IPS DF 6.9 (cell line): ENCODE data around the gene ICOSLG.
"Not testable (repeated sequence)": the region's sequence is repeated elsewhere in the genome, so short reads cannot be mapped to it uniquely, and the experiment has no call there.

ENCODE experiments used
- DNase-seq: peaks from one replicate; pipeline ENCODE4 v3.0.0-alpha.2; 2013; ENCODE audit warnings: low read depth, low spot score
- H3K27ac ChIP-seq: one replicate; pipeline ENCODE4 v1.5.1; 2013; ENCODE audit warnings: low read length, control low read depth
- H3K27me3 ChIP-seq: 2 replicates; pipeline ENCODE4 v1.6.1; 2013; ENCODE audit warnings: mild to moderate bottlenecking, low read length; ENCODE audit not compliant: control insufficient read depth, insufficient read depth
- H3K36me3 ChIP-seq: 2 replicates; pipeline ENCODE4 v1.6.1; 2013; ENCODE audit warnings: low read length; ENCODE audit not compliant: control insufficient read depth, insufficient read depth
- H3K4me1 ChIP-seq: 2 replicates; pipeline ENCODE4 v1.6.1; 2013; ENCODE audit warnings: low read length; ENCODE audit not compliant: control insufficient read depth, insufficient read depth
- H3K4me3 ChIP-seq: 2 replicates; pipeline ENCODE4 v1.5.1; 2013; ENCODE audit warnings: mild to moderate bottlenecking, low read length
- H3K9me3 ChIP-seq: 2 replicates; pipeline ENCODE4 v1.6.1; 2013; ENCODE audit warnings: low read length, inconsistent platforms; ENCODE audit not compliant: control insufficient read depth, insufficient read depth
- WGBS: extraction: QIAGEN DNeasy Blood & Tissue Kit; methylation state at CpG from one replicate; pipeline ENCODE4 v1.1.7; 2013; ENCODE audit warnings: mixed read lengths, missing lambda C conversion rate; ENCODE audit not compliant: insufficient read length, insufficient coverage; 5-methylcytosine and 5-hydroxymethylcytosine counted together

ICOSLG gene

DNA sequence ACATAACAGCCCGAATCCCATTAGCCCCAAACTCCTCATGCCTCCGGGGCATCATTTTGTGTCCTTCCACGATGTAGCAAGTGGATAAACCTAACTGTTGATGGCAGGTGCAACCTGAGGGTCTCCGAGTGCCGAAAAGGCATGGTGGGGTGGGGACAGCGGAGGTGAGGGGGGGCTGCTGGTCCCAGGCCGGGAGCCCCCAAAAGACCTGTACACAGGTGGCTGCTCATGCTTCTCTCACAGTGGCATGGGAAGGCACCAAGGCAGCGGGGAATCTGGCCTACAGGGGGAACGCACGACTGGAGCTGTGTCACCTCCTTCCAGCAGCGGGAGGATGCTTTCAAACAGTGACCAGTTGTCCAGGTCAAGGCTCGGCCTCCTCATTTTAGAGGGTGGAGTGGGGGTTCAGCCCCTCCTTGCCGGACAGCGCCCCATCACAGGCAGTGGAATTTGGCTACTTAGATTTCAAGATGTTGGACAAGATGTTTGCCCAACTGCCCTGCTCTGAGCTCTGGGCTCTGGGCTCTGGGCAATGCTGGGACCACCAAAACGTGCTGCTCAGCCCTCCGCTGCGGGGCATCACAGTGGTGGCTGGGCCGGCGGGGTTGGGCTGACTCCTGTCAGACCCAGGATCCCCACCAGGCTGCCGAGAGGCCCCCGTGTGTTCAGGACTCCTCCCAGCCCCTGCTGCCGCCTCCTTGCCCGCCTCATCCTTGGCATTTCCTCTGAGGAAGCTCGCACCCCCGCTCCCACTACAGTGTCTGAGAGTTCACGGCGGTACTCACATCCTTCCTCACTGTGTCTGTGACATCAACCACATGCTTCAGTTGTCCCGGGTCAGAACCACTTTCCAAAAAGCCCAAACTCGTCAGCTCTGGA is 13.3 kb upstream of the ICOSLG start:
- Histone ChIP-seq H3K4me3 (no peak overlapping the region), H3K36me3 (no peaks in the 10 kb centered on the region), H3K9me3 (no peaks in the 10 kb centered on the region), H3K27ac (no peak overlapping the region), H3K27me3 (no peaks in the 10 kb centered on the region), H3K4me1 (no peaks in the 10 kb centered on the region)
- no CpG with 5 or more reads among the region's 29 CpGs for WGBS
- no peak for DNase-seq

DNA sequence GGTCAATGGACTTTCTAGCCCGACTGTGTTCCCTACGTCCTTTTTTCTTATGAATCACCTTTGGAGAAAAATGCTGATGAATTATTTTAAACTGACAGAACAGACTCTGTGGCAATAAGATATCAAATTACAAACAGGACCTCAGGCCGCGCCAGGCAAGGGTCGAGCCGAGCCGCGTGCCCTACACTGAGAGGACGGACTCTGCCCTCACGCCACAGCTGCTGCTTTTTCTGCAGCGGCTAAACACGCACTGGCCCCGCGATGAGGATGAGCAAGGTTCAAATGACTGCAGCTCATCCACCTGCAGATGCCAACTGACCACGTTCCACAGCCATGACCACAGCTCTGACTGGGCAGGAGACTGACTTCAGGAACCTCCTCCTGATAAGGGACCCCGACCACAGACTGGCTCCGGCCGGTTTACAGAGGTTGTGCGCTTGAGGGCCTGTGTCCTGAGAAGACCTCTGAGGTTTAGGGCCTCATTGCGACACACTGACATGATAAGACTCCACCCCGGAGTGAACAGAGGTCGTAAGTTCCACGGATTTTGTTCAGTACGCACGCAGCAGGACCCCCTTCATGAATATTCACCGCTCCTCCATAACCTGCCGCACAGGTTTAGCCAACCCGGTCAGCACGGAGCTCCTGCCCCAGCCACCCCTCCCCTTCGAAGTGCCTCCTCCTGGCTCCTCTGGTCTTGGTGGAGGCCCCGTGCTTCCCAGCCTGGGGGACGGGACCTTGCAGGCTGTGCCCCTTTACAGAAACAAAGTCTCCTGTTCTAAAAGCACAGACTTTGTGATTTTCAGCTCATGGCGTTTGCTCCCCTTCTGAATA is 8.7 kb upstream of the ICOSLG start:
- no CpG with 5 or more reads among the region's 33 CpGs for WGBS
- not testable (repeated sequence) for H3K27ac ChIP-seq, H3K4me3 ChIP-seq, H3K36me3 ChIP-seq, H3K9me3 ChIP-seq, DNase-seq, H3K27me3 ChIP-seq, H3K4me1 ChIP-seq

DNA sequence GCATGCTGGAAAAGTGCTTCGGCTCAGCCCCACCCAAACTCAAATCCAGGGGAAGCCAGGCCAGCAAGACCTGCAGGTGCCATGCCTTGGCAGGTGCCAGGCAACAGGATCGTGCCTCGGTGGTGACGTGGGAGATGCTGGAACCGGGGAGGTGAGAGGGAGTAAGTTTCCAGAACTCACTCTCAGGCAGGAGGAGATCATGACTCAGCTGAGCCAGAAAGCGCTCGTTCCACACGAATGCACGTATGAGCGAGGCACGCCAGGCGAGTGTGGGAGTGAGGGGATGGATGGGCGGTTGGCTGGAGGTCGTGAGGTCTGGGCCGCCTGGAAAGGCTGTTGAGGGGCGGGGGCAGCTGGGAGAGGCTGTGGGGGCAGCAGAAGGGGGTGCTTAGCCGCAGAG is 7.2 kb upstream of the ICOSLG start:
- H3K4me1 ChIP-seq, H3K27ac ChIP-seq, H3K36me3 ChIP-seq, H3K4me3 ChIP-seq, DNase-seq, H3K27me3 ChIP-seq, H3K9me3 ChIP-seq: not testable (repeated sequence)
- no CpG with 5 or more reads among the region's 17 CpGs for WGBS

DNA sequence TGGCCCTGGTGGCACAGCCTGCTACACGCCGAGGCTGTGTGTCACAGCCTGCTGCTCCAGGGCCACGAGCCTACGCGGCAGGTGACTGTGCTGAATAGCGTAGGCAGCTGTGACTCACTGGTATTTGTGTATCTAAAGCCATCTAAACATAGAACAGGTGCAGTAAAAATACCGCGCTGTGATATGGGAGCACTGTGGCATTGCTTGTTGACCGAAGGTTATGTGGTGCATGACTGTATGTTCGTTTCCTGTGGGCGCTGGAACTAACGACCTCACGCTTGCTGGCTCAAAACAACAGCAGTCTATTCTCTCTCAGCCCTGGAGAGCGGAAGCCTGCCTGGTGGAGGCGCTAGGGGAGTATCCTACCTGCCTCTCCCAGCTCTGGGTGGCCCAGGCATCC is 3.2 kb upstream of the ICOSLG start:
- DNase-seq, H3K36me3 ChIP-seq, H3K4me3 ChIP-seq, H3K4me1 ChIP-seq, H3K9me3 ChIP-seq, H3K27me3 ChIP-seq, H3K27ac ChIP-seq: not testable (repeated sequence)
- WGBS = no CpG with 5 or more reads among the region's 15 CpGs

DNA sequence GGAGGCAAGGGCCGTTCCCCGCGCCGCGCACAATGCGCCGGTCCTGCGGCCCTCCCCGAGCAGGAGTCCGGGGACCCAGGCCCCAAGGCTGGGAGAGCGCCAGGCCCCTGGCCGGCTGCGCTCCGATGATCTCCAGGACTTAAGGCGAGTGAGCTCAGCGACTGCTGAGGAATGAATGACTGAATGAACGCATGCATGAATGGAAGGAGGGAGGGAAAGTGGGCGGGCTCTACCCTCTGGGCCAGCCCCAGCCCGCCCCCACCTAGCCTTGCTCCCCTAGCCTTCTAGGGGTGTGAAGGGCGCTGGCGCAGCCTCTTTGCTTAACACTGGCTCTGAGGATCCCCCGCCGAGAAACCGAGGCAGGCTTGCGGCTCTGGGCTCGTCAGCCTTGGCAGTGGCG is 538 bp upstream of the ICOSLG start:
- H3K4me3 ChIP-seq, DNase-seq, H3K27me3 ChIP-seq, H3K36me3 ChIP-seq, H3K4me1 ChIP-seq, H3K9me3 ChIP-seq, H3K27ac ChIP-seq: not testable (repeated sequence)
- WGBS = no CpG with 5 or more reads among the region's 27 CpGs

DNA sequence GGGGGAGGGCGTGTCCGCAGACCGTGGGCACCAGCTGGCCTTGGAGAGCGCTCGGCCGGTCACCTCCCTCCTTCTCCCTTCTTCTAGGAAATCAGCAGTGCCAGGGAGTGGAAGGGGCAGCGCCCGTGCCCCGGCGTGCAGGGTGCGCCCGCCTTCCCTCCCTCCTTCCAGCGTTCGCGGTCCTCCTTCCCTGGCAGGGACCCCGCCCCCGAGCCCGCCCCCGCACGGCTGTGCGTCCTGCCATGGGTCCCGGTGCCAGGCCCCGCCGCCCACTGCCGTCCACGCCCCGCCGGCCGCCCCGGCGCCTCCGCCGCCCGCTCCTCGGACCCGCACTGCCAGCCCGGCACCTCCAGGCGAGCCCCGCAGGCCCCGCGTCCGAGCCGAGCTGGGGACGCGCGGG is 390 bp downstream of the ICOSLG start:
- not testable (repeated sequence) for DNase-seq, H3K4me1 ChIP-seq, H3K4me3 ChIP-seq, H3K36me3 ChIP-seq, H3K27ac ChIP-seq, H3K27me3 ChIP-seq, H3K9me3 ChIP-seq
- WGBS = no CpG with 5 or more reads among the region's 46 CpGs

DNA sequence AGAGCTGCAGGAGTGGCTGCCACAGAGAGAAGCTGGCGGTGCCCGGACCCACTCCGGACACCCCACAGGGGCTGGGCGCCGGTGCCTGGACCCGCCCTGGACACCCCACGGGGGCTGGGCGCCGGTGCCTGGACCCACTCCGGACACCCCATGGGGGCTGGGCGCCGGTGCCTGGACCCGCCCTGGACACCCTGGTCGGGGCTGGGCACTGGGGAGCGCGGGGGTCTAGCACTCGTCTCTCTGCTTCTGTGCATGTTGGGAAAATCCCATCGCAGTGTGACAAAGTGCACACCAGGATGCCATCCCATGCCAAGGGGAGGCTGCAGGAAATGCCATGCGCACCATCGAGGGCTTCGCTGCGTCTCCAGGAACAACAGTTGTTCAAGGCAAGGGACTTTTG is 11.2 kb downstream of the ICOSLG start:
- not testable (repeated sequence) for H3K36me3 ChIP-seq, H3K9me3 ChIP-seq, H3K4me3 ChIP-seq, H3K27me3 ChIP-seq, DNase-seq, H3K27ac ChIP-seq, H3K4me1 ChIP-seq
- WGBS = no CpG with 5 or more reads among the region's 22 CpGs

DNA sequence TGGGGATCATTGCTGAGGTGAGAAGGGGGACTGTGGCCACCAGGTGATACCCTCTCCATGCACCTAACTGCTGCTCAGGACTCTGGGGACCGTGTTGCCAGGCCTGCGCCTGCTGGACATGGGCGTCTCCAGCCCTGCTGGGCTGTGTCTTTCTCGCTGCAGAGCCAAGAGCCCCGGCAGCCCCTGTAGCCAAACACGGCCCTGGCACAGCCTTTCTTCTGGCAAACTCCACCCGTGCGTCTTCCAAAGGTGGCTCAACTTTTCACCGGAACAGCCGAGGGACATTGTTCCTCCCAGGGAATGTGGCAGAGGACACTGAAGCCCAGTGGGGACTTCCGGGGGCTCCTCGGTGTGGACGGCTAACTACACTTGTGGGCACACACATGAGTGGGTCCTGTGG is 12.6 kb downstream of the ICOSLG start:
- WGBS = no CpG with 5 or more reads among the region's 13 CpGs
- H3K9me3 ChIP-seq, H3K4me1 ChIP-seq, H3K27me3 ChIP-seq, H3K27ac ChIP-seq, DNase-seq, H3K4me3 ChIP-seq, H3K36me3 ChIP-seq: not testable (repeated sequence)

DNA sequence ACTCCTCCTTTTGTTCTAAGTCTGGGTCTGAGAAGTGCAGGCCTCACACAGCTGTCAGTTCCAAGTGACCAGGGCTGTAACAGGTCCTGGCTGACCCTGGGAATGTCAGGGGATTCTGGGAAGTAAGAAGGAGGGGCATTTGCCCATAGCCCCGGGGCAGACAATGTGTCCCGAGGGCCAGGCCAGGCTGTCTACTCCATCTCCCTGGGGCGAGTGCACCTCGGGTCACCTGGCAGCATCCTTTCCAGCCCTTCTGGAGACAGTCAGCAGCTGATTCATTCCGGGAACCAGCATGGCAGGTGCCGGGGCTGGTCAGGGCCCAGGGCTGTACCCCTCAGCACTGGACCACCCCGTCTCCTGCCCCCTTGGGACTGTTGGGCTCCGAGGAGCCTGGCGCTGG is 13.1 kb downstream of the ICOSLG start:
- DNase-seq, H3K4me1 ChIP-seq, H3K36me3 ChIP-seq, H3K27ac ChIP-seq, H3K4me3 ChIP-seq, H3K27me3 ChIP-seq, H3K9me3 ChIP-seq: not testable (repeated sequence)
- WGBS = no CpG with 5 or more reads among the region's 9 CpGs

DNA sequence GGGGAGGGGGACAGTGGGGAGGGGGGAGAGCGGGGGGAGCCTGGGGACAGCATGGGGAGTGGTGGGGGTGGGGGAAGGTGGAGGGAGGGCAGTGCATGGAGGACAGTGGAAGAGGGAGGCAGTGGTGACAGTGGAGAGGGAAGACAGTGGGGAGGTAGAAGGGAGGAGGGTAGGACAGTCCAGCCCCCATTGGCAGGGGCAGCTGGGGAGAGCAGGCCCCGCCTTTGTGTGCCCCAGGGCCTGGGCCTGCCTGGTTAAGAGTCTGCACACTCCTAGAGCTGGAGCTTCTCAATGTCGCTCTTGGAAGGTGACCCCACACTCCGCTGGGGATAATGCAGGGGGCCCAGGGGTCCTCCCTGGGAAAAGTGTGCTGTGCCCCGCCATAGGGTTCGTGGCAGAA is 15.1 kb downstream of the ICOSLG start:
- DNase-seq, H3K27ac ChIP-seq, H3K4me1 ChIP-seq, H3K4me3 ChIP-seq, H3K27me3 ChIP-seq, H3K9me3 ChIP-seq, H3K36me3 ChIP-seq: not testable (repeated sequence)
- no CpG with 5 or more reads among the region's 6 CpGs for WGBS
